ENCODE data around the gene PRSS56.

PRSS56 gene

DNA sequence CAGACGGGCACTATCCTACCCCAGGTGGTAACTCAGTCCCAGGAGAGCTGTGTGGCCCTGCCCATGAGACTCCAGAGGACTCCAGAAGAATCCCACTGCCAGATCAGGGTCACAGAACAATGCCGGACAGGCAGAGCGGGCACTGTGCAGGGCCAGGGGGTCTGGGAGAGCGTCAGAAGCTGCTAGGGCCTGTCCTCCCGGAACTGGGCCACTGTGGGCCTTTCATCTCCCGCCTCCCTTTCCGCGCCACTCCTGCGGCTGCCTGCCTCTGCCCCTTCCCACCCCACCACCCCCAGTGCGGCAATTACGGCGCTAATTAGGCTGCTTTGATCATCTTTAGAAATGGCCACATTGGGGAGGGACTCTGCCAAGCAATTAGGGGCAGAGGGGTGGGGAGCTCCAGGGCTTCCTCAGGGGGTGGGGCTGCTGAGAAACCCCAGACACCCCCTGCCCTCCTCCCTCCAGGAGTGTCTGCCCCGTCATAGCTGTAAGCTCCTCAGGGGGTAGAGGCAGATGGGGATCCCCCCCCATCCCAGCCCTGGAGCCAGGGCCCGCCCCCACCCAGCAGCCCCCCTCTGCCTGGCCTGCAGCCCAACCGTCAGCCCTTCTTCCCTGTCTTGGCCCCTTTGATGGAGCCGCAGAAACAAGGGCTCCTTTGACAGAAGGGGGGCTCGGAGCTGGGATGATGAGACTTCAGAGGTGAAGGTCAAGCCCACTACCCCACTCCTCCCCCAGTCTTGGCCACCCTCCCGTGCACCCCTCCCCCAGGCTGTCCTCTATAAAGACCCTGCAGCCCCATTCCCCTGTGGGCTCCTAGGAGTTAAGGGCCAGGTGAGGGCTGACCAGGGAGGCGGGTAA lies at the start of gene PRSS56:
PRSS56 (plus strand) TSS at position 808 of the 858 bp plus-strand sequence. CDS start 211 bp downstream, outside the sequence.
- no peak for DNase-seq

DNA sequence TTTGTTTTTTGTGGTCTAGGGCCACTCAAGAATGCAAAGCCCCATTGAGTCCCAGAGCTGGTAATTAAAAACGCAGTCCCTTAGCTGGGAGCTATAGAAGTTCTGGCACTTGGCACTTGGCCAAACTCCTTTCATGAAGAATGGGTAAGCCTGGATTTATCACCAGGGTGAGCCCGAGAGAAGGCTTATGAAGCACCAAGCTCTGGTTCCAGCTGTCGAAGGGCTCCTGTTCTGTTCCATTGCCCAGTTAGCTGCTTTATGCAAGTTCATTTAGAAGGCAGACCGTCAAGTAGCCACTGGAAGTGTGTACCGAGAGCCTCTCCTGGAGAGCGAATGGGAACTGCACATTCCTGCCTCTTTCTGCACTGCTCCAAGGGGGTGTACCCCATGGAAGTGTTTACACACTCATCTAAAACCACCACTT lies 46.7 kb upstream of the PRSS56 start:
- no peak for DNase-seq

DNA sequence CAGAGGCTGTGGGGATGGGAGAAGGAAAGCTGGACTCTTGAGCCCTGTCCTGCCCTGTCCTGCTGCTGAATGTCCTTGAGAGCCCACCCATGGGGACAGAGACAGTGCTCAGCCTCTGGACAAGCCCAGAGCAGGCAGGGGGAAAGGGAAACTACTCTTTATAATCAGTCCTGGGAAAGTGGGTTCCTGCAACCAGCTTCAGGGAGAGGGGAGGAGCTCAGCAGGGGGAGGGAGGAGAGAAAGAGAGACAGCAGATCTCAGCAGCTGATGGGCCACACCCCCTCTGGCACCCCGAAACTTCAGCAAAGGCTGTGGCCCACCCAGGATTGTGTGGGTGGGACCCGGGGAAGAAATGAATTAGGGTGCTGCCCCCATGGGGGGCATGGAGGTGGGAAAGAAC lies 44.1 kb upstream of the PRSS56 start:
- no peak for DNase-seq

DNA sequence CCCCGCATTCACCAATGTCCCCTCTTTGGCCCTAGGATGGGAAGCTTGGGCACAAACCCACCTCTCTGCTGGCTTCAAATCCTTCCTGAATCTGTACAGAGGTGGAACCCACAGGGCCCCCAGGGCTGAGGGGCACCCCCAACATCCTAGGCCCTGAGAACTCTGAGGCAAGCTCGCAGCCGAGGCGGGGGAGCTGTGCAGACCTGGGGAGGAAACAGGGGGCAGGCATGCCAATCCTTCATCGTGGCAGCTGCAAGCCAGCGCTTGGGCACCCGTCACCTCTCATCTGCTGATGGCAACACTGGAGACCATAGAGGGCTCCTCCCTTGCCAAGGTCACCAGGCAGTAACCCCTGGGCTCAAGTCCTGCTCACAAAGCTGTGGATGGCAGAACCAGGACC lies 43.4 kb upstream of the PRSS56 start:
- DNase-seq = no peak

DNA sequence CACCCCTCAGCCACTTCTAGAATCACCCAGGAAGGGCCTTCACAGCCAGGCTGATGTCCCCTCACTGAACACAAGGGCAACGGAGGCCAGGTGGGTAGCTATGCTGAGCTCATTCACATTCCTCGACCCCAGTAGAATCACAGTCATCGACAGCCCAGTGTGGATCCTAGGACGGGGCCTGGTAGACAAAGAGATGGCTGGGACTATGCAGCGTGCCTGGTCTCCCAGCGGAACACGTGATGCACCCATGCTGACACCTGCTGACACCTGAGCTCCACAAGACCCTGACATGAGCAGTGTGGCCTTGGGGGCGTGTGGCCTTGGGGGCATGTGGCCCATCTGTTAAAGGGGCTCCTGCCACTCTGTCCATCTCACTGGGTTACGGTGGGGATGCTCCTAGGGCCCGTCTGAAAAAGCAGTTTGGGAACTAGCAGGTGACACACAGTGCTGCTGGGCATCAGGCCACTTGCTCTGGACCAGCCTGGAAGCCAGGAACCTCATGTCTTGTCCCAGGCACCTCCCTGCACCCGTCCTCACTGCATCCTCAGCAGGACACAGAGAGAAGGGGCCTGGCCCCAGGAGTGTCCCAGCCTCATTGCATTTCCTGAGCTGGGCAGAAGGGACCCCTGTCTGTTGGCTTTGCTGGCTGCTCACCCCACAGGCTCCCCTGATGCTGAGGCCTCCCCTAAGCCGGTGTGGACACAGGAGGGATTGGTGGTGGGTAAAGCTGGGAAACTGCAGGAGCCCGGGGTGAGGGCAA lies 42.3 kb upstream of the PRSS56 start:
- no peak for DNase-seq

DNA sequence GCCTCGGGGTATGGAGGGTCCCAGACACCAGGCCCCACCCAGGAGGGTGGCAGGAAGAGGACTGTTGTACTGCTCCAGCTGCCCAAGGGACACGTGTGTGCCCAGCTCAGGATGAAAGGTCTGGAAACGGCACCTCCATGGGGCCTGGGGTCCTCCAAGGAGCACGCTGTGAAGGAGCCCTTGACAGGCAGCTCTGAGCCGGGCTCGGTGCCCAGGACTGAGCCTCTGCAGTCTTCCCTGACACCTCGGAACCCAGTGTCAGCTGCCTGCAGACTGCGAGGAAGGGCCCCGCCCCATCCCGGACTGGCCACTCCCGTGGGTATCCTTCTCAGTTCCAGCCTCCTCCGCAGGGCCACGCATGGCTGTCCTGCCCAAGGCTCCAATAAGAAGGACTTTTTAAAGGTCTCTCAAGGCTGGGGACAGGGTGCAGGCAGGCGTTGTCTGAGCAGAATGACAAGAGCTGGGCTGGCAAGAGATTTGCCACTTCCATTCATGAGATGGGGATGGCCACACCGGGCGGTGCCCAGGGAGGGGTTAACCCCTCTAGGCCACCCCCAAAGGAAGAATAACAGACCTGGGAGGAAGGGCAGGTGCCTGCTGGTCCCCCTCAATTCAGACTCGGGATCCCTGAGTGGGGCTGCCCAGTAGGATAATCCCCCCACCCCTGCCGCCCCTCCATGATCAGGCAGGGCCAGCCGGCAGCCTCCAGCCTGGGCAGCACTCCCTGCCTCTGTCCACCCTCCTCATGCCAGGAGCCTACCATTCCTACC lies 41.4 kb upstream of the PRSS56 start:
- DNase-seq = no peak

DNA sequence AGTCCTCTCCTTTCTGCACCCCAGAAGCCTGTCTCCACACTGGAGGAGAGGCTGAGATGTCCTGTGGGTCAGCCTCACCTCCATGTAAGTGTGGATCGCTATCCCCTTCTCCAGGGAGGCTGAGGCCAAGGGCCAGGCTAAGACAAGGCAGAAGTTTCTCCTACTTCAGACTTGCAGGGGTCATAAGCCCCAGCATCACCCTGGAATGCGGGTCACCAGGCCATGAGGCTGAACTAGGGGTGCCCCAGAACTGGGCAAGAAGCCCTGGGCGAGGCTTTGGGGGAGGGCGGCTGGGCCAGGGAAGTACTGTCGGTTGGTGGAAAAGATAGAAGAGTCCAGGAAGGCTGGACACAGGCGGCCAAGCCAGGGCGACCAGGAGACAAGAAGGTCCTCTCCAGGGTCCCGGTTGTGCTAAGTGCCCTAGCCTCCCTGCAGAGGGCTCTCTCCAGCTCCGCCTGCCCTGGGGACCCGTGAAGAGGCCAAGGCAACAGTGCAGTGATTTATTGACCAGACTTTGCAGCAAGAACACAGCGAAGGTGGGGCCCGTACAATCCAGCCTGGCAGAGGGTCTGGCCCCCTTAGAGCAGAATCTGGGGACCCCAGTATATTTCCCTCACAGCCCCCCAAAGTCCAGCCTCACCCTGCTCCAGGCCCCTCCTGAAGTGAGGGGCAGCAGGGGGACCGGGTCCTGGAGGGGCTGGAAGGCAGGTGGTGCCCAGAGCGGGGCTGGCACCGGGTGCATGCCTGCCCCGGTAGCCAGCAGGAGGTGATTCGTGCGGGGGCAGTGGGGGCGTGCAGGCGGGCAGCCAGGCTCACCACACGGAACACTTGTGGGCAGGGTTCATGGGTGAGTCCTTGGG lies 40.6 kb upstream of the PRSS56 start:
- no peak for DNase-seq

DNA sequence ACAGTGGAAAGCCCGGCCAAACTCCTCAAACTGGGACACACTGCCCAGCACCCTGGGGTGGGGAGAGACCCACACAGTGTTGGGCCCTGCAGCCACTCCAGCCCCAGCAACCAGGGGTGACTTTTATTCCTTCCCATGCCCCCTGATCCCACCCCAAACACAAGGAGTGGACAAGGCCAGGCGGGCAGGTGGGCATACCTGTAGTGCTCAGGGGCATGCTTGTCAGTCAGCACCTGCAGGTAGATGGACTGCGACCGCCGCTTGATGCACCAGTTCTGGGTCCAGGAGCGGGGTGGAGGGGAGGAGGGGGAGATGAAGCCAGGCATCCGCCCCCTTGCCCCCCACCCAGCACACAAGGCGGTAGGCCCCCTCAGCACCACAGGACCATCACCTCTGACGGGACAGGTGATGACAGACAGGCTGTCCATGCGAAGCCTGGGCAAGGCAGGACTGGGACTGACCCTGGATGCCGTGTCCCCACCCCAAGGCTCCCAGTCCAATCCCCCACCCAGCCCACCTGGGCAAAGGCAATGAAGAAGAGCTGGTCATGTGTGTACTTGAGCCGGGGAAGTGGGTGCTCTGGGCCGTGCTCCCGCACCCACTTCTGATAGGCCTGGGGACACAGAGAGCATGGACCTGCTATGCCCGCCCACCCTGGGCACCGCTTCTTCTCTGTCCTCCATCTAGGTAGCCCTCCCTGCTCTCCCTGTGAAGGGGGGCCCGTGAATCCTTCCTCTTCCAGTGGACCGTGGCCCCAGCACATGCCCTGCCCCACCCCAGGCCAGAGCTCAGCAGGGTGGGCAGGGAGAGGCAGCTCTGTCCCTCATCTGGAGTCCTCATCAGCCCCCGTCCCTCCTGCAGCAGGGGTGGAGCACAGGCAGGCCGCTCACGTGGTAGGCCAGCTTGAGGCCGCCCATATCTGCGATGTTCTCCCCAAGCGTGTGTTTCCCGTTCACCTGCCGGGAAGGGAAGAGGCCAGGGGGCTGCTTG lies 39.7 kb upstream of the PRSS56 start:
- DNase-seq = no peak

DNA sequence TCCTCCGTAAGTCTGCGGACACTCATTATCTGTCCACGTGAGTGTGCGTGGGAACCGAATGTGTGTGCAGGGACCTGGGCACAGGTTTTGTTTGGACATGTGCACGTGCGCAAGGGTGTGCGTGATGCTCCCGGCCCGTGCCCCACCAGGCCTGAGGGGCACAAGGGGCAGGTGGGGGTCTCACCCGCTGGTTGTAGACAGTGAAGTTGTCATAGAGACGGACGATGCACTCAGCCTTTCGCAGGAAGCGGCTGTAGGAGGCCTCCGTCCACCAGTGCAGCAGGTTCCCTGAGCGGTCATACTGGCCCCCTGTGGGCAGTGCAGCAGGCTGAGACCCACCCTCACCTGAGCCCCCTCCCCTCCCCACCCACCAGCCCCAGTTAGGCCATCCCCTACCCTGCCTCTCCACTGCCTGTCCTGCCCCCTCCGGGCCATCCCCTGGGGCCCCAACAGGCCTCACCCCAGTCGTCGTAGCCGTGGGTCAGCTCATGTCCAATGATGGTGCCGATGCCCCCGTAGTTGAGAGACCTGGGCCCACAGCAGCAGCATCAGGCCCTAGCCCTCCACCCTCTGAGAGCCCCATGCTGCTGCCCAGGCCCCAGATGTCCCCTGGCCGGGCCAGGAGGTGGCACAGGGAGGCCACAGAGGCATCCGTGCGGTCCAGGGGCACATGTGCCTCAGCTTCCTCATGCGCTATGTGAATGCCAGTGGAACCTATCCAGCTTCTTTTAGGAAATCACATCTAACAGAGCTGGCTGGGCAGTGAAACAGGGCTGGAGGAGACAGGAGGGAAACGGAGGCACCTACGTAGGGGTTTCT lies 38.7 kb upstream of the PRSS56 start:
- DNase-seq = no peak

DNA sequence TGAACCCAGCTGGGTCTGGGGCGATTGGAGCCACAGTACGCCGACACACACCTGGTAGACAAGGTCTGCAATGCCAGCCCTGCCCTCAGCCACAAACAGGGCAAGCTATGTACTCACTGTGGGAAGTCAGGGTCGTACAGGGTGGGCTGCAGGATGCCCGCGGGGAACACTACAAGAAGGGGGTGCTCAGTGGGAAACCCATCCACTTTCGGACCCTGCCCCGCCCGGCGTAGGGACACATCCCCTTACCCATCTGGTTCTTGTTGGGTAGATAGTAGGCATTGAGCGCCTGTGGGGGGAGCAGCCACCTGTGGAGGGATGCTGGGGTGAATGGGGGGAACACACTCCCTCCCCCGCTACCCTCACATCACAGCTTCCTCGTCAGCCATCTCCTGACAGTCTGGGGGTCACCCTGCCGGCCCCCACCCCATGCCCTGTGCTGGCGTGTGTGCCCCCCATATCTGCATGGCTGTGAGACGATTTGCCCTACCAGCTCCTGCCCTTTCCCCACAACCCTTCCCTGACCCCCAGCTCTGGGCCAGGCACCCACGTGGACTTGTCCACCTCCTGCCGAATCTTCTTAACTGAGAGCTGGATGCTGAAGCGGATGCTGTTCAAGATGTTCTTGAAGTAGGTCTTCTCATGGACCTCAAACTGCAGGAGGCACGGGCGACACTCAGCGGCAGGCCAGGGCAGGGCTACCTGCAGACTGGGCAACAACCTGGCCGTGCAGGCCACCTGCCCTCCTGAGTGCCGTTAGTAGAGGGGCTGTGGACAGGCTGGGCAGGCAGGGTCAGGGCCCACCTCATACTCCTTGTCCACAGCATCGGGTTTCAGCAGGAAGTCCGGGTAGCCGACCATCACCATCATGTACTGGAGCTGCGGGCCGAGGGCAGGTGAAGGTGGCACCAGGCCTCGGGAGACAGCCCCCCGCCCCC lies 37.6 kb upstream of the PRSS56 start:
- DNase-seq = no peak

DNA sequence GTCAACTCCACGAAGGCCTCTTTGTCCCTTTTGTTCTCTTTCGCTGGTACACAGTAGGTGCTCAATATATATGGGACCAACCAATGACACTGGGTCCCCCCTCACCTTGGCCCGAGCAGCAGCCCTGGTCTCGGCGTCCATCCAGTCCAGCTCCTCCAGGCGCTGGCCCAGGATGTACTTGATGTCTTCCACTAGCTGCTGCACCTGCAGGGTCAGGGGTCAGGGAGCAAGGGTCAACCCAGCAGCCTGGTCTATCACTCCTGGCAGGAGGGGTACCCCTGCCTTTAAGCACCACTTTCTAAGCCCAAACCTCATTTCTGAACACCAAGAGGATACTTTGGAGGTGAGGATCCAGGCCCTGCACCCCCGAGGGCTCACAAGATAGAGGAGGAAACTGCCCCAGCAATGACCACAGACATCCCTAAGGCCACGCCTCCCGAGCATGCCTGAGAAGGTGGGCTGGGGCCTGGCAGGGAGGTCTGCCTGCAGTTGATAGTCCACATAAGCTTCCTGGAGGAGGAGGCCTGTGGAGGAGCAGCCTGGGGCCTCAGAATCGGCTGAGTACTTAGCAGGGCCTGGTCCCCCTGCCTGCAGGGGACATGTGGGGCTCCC lies 36.8 kb upstream of the PRSS56 start:
- no peak for DNase-seq

DNA sequence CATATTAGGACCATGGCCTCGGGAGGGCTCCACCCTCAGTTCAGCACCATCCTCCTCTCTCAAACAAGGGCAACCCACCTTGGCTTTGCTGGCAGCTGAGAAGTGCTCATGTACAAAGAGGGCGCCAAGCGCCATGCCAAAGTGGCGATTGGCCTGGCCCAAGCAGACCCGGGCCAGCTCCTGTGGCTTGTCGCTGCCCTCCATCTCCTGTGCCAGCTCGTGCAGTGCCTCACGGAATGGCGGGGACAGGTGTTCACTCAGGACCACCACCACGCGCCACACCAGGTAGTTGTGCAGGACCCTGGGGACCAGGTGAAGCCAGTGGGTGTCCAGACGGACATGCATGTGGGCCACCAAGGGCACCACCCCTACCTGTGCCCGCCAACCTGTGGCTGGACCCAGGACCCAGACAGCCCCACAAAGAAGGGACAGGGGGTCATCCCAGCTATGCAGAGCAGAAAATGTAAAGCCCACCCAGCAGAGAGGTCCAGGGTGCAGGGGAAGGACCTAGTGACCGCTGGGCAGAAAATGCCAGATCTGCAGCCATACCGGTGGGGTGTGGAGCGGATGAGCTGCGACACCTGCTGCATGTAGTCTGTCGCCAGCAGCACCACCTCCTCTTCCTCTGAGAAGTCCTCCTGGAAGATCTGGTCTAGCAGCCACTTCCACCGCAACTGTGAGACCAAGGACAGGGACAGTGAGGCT lies 36.1 kb upstream of the PRSS56 start:
- no peak for DNase-seq

DNA sequence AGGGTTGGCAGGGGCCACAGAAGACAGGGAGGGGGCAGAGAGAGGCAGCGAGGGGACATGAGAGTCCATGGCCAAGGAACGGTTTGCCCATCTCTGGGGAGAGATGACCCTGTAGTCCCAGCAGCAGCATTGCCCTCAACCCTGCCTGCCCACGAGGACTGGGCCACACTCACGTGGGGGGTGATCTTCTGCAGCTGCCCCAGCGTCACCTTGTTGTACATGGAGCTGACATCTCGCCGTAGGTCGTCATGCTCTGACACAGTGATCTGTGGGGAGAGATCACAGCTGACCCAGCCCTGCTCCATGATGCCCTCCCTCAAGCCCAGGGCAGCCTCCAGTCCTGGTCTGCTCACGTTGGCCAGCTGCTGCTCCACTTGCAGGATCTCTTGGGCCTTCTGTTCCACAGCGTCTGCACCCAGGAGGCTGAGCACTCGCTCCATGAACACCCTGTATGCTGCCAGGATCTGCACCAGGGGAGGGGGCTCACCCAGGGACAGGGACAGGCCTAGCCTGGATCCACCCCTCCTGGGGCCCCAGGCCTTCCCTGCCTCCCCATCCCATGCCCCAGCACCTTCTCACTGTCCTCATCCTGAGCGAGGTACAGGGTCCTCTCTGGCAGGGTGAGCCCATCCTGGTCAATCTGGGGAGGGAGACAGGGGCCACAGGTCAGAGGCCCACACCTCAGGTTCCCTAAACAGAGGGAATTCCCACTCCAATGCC lies 35.4 kb upstream of the PRSS56 start:
- DNase-seq = no peak

DNA sequence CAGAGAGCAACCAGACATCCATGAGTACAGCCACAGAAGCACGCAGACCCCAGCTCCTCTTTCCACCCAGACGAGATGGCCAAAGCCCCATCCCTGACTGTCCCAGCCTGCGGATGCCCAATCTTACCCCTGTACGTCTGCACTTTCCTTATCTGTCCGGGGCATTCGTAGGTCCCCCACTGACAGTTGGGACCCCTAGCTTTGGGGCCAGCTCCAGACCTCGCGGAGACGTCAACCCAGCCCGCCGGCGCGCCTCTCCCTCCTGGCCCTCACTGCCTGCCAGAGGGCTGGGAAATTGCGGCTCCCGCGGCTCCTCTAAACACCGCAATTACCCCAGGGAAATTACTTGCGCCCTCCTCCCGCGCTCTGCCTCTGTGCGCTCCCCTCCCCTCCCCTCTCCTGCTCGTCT lies 34.8 kb upstream of the PRSS56 start:
- DNase-seq = no peak

DNA sequence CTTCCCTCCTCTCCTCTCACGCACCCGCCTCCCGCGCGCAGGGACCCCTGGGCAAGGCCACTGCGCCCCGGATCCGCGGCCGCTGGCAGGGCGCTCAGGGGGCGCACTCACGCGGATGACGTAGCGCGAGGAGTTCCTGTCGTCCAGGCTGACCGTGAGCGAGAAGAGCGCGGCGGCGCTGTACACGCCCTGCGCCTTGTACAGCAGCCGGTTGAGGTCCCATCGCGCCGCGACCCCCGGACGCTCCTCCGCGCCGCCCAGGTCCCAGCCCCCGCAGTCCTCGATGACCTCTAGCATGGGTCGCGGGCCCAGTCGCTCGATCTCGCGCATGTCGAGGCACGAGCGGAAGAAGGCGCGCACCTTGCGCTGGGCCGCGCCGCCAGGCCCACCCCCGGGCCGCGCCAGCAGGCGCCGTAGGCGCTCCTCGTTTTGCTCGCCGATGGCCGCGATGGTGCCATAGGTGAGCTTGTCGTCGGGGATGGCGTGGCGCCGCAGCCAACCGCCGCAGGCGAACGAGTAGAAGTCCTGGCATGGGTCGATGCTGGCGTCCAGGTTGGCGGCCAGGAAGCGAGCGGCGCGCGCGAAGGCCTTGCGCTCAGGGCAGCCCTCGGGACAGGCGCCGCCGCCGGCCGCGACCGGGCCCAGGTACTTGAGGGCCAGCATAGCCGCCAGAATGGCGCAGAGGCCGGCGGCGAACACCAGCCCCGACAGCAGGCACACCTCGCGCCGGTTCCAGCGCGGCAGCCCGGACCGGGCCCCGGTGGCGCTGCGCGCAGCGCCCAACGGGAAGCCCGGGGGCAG lies 34.2 kb upstream of the PRSS56 start:
- DNase-seq = no peak
